HG03442 (cell line): ENCODE results near the gene CCZ1.
"Not testable (repeated sequence)": the region's sequence is repeated elsewhere in the genome, so short reads cannot be mapped to it uniquely, and the experiment has no call there.

Source experiments
- ATAC-seq: cut with Tn5 transposase; IDR thresholded peaks from one replicate; pipeline ENCODE4 v1.9.1; 2021; ENCODE audit warnings: mild to moderate bottlenecking, moderate library complexity; ENCODE audit not compliant: unreplicated experiment

Gene CCZ1

GRCh38 chr7:5898480-5899224 is at the start of gene CCZ1:
Gene CCZ1 (plus strand): TSS chr7:5898733. CDS start chr7:5898800, 67 bp downstream.
- peak; percentile 89 for ATAC-seq

DNA sequence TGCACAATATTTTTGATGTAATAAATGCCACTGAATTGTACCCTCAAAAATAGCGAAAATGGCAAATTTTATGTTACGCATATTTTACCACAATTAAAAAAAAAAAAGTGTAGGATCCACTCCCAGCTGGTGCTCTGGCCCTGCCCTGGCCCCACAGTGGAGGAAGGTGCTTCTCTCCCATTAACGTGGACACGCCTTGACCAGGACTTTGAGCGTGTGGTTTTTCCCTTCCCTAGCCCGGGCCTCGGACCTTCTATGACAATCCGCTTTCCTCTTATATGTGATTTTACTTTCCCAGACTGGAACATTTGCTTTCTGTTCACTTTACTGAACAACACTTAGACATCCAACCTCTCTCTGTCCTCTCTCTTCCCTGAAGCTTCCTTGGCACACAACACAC is 47.6 kb upstream of the CCZ1 start:
- ATAC-seq, result no peak

- no peak for ATAC-seq
Observed at GRCh38 chr7:5854738-5855137, 43.8 kb upstream of the CCZ1 start.

GRCh38 chr7:5857041-5857575 is 41.4 kb upstream of the CCZ1 start:
- ATAC-seq, result not testable (repeated sequence)

GRCh38 chr7:5858494-5858893 is 40.0 kb upstream of the CCZ1 start:
- not testable (repeated sequence) for ATAC-seq

GRCh38 chr7:5861281-5861680 is 37.3 kb upstream of the CCZ1 start:
- not testable (repeated sequence) for ATAC-seq

DNA sequence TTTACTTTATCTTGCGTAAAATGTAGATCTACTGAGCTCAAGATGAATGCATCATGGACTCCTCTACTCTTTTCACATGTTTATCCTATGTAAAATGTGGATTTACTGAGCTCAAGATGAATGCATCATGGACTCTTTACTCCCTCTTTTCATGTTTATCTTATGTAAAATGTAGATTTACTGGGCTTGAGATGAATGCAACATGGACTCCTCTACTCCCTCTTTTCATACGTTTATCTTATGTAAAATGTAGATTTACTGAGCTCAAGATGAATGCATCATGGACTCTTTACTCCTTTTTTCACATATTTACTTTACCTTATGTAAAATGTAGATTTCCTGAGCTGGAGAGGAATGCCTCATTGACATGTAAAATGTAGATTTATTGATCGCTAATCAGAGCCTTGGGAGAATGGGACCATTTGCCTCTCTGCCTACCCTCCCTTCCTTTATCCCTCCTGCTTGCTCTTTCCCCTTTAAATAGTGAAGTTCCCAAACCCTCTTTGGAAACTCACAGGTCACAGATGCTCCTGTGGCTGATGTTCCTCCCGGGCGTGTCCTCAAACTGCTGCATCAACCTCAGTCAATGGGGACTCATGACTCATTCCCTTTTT is 35.7 kb upstream of the CCZ1 start:
- not testable (repeated sequence) for ATAC-seq

DNA sequence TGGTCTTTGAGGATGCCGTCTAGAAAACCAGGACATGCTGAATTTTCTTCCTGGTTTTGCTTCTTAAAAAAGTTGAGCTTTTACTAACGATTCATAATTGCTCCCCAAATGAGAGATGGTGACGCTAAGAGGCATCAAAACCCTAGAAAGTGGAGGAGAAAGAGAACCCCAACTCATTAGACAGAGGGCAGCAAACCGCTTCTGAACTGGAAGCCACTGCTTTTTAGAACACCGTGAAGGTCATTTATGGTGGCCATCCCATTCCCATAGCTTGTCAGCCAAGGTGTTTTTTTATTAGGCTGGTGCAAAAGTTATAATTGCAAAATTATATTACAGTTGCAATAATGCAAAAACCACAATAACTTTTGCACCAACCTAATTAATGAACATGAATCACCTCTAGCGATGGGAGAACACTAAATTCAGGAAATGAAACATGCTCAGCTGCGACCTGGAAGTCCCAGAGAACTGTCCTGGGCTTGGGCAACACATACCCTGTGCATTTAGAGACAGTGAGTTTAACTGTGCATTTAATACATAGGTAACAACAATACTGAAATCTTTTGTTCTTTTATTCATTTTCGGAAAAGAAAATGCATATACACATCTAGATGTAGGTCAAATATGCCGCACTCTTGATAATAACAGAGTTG is 33.1 kb upstream of the CCZ1 start:
- not testable (repeated sequence) for ATAC-seq

DNA sequence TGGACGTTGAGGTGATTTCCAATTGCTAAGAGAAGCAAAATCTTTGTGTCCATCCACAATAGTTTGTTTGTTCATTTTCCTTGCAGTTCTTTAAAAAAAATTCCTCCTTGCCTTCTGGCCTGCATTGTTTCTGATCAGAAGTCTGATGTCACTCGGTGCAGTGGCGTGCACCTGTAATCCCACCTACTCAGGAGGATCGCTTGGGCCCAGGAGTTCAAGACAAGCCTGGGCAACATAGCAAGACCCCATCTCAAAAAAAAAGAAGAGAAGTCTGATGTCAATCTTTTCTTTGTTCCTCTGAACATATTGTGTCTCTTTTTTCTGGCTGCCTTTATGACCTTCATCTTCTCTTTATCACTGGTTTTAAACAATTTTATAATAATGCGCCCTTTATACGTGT is 31.5 kb upstream of the CCZ1 start:
- ATAC-seq, result no peak

- not testable (repeated sequence) for ATAC-seq
Observed at GRCh38 chr7:5868928-5869341, 29.6 kb upstream of the CCZ1 start.

DNA sequence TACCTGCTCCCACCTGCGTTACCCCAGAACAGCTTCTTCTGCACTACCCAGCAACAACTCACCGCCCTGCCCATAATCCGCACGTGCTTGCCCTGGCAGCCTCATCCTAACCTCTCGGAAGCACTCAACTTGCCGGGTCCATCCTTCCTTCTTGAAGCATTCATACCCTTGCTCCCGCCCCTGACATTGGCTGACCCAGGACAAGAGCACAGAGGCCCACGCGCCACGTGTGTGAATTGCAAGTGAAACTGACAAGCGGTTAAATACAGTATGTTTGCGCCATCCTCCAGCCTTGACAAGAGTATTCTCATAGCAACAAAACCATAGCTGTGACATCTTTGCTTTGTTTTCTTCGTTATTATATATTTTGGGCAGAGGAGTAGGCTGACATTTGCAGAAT is 28.8 kb upstream of the CCZ1 start:
- no peak for ATAC-seq

DNA sequence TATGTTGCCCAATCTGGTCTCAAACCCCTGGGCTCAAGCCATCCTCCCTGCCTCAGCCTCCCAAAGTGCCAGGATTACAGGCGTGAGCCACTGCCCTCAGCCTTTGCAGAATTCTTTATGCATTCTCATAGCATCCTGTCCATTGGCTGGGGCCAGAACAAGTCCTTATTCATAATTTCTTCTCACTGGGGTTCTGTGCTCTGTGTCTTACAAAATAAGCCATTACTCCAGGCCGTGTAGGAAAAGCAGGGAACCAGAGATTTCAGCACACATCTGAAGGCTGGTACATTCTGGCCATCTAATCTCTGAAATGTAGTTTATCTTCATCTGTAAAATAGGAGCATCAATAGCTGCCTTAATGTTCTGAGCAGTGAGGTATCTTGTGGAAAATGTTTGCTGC is 28.2 kb upstream of the CCZ1 start:
- ATAC-seq, result no peak

- ATAC-seq, result no peak
Observed at GRCh38 chr7:5872326-5872725, 26.2 kb upstream of the CCZ1 start.

DNA sequence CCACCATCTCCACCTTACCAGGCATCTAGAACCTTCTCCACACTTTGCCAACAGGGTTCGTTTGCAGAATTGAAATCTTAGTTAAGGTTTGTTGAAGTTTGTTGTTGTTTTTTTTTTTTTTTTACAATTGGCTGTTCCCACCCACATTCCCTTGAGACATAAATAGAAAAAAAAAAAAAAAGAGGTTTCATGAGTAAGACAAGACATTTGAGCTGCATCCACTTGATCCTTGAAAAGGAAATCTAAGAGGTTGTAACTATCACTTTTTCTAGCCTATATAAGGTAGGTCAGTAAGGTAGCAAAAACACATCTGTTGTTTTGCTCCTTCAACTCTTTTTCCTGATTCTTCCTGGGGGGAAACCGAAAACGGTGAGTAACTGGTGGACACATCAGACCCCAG is 18.9 kb upstream of the CCZ1 start:
- ATAC-seq, result not testable (repeated sequence)

- ATAC-seq, result not testable (repeated sequence)
Observed at GRCh38 chr7:5880106-5880505, 18.4 kb upstream of the CCZ1 start.

GRCh38 chr7:5884431-5884830 is 14.1 kb upstream of the CCZ1 start:
- ATAC-seq, result not testable (repeated sequence)

DNA sequence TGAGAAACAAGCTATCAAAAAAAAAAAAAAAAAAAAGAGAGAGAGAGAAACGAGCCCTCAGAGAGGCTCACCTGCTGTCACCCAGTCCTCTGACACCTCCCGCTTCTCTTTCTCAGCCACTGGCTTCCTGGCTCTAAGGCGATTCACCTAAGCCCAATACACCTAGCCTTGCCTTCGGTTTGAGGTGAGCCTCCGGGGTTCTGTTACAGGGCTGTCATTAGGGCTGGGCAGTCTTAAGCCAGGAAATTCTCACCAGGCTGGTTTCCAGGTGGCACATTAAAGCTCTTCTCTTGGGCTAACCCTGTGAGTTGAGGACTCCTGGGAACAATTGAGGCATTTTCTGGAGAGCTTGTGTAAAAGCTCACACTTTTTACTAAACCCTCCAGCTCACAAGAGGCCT is 10.5 kb upstream of the CCZ1 start:
- ATAC-seq, result not testable (repeated sequence)

GRCh38 chr7:5890244-5890643 is 8.3 kb upstream of the CCZ1 start:
- ATAC-seq, result not testable (repeated sequence)

DNA sequence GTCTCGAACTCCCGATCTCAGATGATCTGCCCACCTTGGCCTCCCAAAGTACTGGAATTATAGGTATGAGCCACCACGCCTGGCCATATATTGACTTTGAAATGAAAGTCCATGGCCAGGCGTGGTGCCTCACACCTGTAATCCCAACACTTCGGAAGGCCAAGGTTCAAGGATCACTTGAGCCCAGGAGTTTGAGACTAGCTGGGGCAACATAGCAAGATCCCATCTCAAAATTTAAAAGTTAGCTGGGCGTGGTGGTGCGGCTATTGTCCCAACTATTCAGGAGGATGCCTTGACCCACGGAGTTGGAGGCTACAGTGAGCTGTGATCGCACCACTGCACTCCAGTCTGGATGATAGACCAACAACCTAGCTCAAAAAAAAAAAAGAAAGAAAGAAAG is 6.0 kb upstream of the CCZ1 start:
- no peak for ATAC-seq

DNA sequence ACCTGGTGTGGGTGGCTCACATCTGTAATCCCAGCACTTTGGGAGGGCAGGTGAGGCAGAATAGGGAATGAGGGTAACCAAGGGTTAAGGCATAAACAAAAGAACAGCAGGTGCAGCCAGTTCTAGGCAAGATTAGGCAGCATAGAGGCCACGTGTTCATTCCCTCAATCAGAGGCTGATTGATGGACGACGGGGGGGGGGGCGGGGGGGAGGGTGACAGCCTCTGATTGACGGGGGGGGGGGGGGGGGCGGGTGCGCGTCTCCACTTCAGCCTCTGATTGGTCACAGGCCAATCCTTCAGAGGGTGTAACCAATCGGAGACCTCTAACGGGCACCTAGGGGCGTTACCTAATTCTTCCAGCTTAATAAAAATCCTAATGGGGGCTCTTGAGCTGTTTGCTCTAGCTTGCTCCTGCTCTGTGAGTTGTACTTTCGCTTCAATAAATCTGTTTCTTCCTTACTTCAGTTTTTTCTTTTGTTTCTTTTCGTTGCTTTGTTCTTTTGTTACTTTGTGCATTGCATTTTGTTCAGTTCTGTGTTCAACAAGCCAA is 1.1 kb upstream of the CCZ1 start:
- not testable (repeated sequence) for ATAC-seq

GRCh38 chr7:5903002-5903401 is 4.5 kb downstream of the CCZ1 start:
- ATAC-seq, result not testable (repeated sequence)
